Fibroblast of villous mesenchyme (primary cell): ENCODE data around the gene TBX19. TPM values are rescaled to one million over a fixed set of nuclear protein-coding genes. Genes with fewer than 3 reads are reported as not detected.

Experiments
- DNase-seq: peaks from one replicate; pipeline ENCODE4 v3.0.0-alpha.2; 2010; ENCODE audit warnings: low read depth
- H3K4me3 ChIP-seq: 2 replicates; pipeline ENCODE4 v1.5.1; 2011; ENCODE audit warnings: low read depth, mild to moderate bottlenecking, low read length
- total RNA-seq: library from RNA; depleted of rRNA; stranded (reverse); fragments of >200 nt; gene quantifications from 2 replicates; pipeline ENCODE4 v1.2.3, GENCODE V29; 2012
- TF ChIP-seq, protein P1 (sequence below): IDR thresholded peaks from 2 replicates; pipeline ENCODE4 v1.5.1; 2012; ENCODE audit warnings: low read depth, mild to moderate bottlenecking, low read length; ENCODE audit not compliant: insufficient read depth

The TBX19 gene
- total RNA-seq, 1 donor = 0.86 TPM

- TF ChIP-seq, protein P1, sequence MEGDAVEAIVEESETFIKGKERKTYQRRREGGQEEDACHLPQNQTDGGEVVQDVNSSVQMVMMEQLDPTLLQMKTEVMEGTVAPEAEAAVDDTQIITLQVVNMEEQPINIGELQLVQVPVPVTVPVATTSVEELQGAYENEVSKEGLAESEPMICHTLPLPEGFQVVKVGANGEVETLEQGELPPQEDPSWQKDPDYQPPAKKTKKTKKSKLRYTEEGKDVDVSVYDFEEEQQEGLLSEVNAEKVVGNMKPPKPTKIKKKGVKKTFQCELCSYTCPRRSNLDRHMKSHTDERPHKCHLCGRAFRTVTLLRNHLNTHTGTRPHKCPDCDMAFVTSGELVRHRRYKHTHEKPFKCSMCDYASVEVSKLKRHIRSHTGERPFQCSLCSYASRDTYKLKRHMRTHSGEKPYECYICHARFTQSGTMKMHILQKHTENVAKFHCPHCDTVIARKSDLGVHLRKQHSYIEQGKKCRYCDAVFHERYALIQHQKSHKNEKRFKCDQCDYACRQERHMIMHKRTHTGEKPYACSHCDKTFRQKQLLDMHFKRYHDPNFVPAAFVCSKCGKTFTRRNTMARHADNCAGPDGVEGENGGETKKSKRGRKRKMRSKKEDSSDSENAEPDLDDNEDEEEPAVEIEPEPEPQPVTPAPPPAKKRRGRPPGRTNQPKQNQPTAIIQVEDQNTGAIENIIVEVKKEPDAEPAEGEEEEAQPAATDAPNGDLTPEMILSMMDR = no peak
- DNase-seq = no peak
- H3K4me3 ChIP-seq = no peak overlapping the region
These were observed 19.9 kb downstream of the TBX19 start for GRCh38 chr1:168300626-168301025.

- peak; percentile 11 for DNase-seq
- H3K4me3 ChIP-seq = no peak overlapping the region
- TF ChIP-seq, protein P1 = no peak
These were observed 21.1 kb downstream of the TBX19 start for GRCh38 chr1:168301664-168302320.

GRCh38 chr1:168303716-168304540 lies 23.3 kb downstream of the TBX19 start:
- TF ChIP-seq, protein P1 = no peak
- DNase-seq = no peak
- no peak overlapping the region for H3K4me3 ChIP-seq

DNA sequence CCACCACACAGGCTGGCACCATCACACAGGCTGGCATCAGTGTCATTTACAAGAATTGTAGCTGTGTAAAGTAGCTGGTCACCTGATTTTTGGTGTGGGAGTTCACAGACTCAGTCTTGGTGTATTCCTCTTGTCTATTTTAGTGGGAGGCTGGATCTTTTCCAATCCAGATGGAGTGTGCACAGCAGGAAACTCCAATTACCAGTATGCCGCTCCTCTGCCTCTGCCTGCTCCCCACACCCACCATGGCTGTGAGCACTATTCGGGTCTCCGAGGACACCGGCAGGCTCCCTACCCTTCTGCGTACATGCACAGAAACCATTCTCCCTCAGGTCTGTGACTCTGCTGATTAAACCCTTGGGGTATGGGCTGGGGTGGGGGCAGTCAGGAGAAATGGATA lies 24.2 kb downstream of the TBX19 start:
- DNase-seq = no peak
- TF ChIP-seq, protein P1 = no peak
- no peak overlapping the region for H3K4me3 ChIP-seq

- H3K4me3 ChIP-seq = no peak overlapping the region
- TF ChIP-seq, protein P1 = no peak
- DNase-seq = no peak
These were observed 32.3 kb downstream of the TBX19 start for GRCh38 chr1:168312718-168313604.

GRCh38 chr1:168316142-168316541 lies 35.5 kb downstream of the TBX19 start:
- H3K4me3 ChIP-seq = no peak overlapping the region
- TF ChIP-seq, protein P1 = no peak
- DNase-seq = no peak
